Upper lobe of right lung (tissue), 1 donor: ENCODE results near the gene ZNF135. TPM values are rescaled to one million over a fixed set of nuclear protein-coding genes. Genes with fewer than 3 reads are reported as not detected.

ENCODE experiments used
- ATAC-seq: fragments of 200-7000 bp; cut with Tn5 transposase; one replicate; pipeline ENCODE4 v1.9.1; 2020; ENCODE audit warnings: mild to moderate bottlenecking, moderate library complexity
- DNase-seq: peaks from one replicate; pipeline ENCODE4 v3.0.0-alpha.2; 2020
- H3K27ac ChIP-seq: fragments of 200-600 bp; one replicate; pipeline ENCODE4 v1.8.0; 2022
- H3K27me3 ChIP-seq: fragments of 200-600 bp; one replicate; pipeline ENCODE4 v1.8.0; 2022; ENCODE audit warnings: mild to moderate bottlenecking
- H3K36me3 ChIP-seq: fragments of 200-600 bp; one replicate; pipeline ENCODE4 v1.8.0; 2022
- H3K4me1 ChIP-seq: fragments of 200-600 bp; one replicate; pipeline ENCODE4 v1.8.0; 2022
- H3K4me3 ChIP-seq: fragments of 200-600 bp; one replicate; pipeline ENCODE4 v1.8.0; 2022; ENCODE audit warnings: mild to moderate bottlenecking
- H3K9me3 ChIP-seq: fragments of 200-600 bp; one replicate; pipeline ENCODE4 v1.8.0; 2022
- intact Hi-C: fragments of 100-400 bp; cut with DNase I; formaldehyde crosslinking; loops from one replicate; pipeline ENCODE4 v1.11.0; 2022
- total RNA-seq: library from RNA; stranded (reverse); fragmentation: NEBNext Ultra II Directional; extraction: Animal tissue kit (Norgen Biotek cat#: 25700); gene quantifications from one replicate; pipeline ENCODE4 v1.2.1, GENCODE V29; 2021
- TF ChIP-seq, protein P1 (sequence below): fragments of 200-600 bp; IDR thresholded peaks from one replicate; pipeline ENCODE4 v1.8.0; 2022; ENCODE audit warnings: antibody characterized with exemption
- donor health status: DM: no; HTN: yes; CAD: no; lungs with severe emphysema.

Gene ZNF135
- total RNA-seq, 1 donor from 2014 or later = 4.1 TPM

DNA sequence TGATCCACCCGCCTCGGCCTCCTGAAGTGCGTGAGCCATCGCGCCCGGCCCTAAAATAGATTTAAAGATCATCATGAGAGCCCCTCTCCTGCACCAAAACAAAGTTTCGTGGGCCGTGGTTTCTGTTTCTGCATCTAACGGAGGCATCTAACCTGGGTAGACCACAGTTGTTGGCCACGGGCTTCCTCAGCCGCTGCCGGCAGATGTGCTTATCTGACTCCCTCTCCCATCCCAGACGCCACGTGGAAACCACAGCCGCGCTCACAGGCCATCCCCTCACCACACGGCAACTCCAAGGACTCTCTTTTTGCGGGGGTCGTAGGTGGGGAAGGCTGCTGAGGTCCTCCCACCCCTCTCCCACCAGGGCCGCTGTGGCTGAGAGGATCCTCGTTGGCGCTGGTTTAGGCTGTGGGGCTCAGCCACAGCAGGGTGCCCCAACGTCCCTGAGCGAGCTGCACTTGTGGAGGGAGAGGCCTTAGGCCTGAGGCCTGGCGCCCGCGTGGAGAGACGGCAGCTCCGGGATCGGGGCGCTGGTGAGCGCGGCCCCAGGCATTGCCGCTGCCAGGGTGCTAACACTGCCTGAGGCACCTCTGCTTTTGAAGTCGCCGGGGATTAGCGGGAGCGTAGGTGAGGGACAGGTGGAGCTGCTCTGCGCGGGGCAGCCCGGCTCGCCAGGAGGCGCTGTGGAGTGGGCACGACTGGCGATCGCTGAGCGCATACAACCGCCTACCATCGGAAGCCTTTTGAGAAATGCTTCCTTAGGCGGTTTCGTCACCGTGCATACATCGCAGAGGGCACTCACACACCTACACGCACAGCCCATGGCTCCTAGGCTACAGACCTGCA, 16.4 kb upstream of the ZNF135 start:
- Histone ChIP-seq H3K27ac (no peak overlapping the region), H3K4me1 (no peaks in the 10 kb centered on the region), H3K9me3 (peaks cover 10% of the 10 kb centered on the region), H3K27me3 (no peaks in the 10 kb centered on the region), H3K36me3 (no peaks in the 10 kb centered on the region), H3K4me3 (no peak overlapping the region)
- intact Hi-C loops = no loop called here
- ATAC-seq (no peak), DNase-seq (no peak)
- TF ChIP-seq, protein P1, sequence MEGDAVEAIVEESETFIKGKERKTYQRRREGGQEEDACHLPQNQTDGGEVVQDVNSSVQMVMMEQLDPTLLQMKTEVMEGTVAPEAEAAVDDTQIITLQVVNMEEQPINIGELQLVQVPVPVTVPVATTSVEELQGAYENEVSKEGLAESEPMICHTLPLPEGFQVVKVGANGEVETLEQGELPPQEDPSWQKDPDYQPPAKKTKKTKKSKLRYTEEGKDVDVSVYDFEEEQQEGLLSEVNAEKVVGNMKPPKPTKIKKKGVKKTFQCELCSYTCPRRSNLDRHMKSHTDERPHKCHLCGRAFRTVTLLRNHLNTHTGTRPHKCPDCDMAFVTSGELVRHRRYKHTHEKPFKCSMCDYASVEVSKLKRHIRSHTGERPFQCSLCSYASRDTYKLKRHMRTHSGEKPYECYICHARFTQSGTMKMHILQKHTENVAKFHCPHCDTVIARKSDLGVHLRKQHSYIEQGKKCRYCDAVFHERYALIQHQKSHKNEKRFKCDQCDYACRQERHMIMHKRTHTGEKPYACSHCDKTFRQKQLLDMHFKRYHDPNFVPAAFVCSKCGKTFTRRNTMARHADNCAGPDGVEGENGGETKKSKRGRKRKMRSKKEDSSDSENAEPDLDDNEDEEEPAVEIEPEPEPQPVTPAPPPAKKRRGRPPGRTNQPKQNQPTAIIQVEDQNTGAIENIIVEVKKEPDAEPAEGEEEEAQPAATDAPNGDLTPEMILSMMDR = no peak

GRCh38 chr19:58044391-58044790, 14.7 kb upstream of the ZNF135 start:
- intact Hi-C loops = no loop called here
- Histone ChIP-seq H3K27me3 (no peaks in the 10 kb centered on the region), H3K36me3 (no peaks in the 10 kb centered on the region), H3K4me3 (no peak overlapping the region), H3K4me1 (no peaks in the 10 kb centered on the region), H3K9me3 (peaks cover 13% of the 10 kb centered on the region), H3K27ac (no peak overlapping the region)
- ATAC-seq = no peak
- TF ChIP-seq, protein P1 = no peak
- DNase-seq = no peak

- no peak overlapping the region for H3K4me3 ChIP-seq
- H3K4me1 ChIP-seq = no peaks in the 10 kb centered on the region
- intact Hi-C loops = no loop called here
- H3K9me3 ChIP-seq = peaks cover 15% of the 10 kb centered on the region
- TF ChIP-seq, protein P1 = no peak
- DNase-seq (no peak), ATAC-seq (no peak)
- no peak overlapping the region for H3K27ac ChIP-seq
- H3K27me3 ChIP-seq = no peaks in the 10 kb centered on the region
- H3K36me3 ChIP-seq = no peaks in the 10 kb centered on the region
Observed at GRCh38 chr19:58044886-58045285, 14.2 kb upstream of the ZNF135 start.

- Histone ChIP-seq H3K4me3 (no peak overlapping the region), H3K36me3 (no peaks in the 10 kb centered on the region), H3K4me1 (no peaks in the 10 kb centered on the region), H3K27ac (no peak overlapping the region), H3K27me3 (no peaks in the 10 kb centered on the region), H3K9me3 (peaks cover 15% of the 10 kb centered on the region)
- DNase-seq (no peak), ATAC-seq (no peak)
- intact Hi-C loops = no loop called here
- TF ChIP-seq, protein P1 = no peak
Observed at GRCh38 chr19:58045411-58046050, 13.6 kb upstream of the ZNF135 start.

GRCh38 chr19:58046856-58047255, 12.2 kb upstream of the ZNF135 start:
- DNase-seq = no peak
- no peaks in the 10 kb centered on the region for H3K27me3 ChIP-seq
- no peak for ATAC-seq
- no peaks in the 10 kb centered on the region for H3K4me1 ChIP-seq
- H3K27ac ChIP-seq = no peak overlapping the region
- TF ChIP-seq, protein P1 = no peak
- no peaks in the 10 kb centered on the region for H3K36me3 ChIP-seq
- H3K9me3 ChIP-seq = peaks cover 15% of the 10 kb centered on the region
- intact Hi-C loops = no loop called here
- H3K4me3 ChIP-seq = no peak overlapping the region
